Cardiac fibroblast (primary cell): ENCODE results near the gene ULK1.

ENCODE experiments used
- DNase-seq, 2 donors: peaks; one replicate each; pipeline versions ENCODE4 v3.0.0 to v3.0.0-alpha.2; 2010; ENCODE audit warnings: low read depth in 2 of 2
- H3K4me3 ChIP-seq, 2 donors: replicated peaks in 1 of 2; 1 replicate in 1 of 2; 2 replicates in 1 of 2; pipeline ENCODE4 v1.5.1; 2011; ENCODE audit warnings: low read depth in 2 of 2, low read length in 2 of 2, mild to moderate bottlenecking in 2 of 2, moderate library complexity in 1 of 2
- TF ChIP-seq, protein P1 (sequence below): IDR thresholded peaks from one replicate; pipeline ENCODE4 v1.5.1; 2011; ENCODE audit warnings: low read depth, mild to moderate bottlenecking, low read length, inconsistent platforms

The ULK1 gene

DNA sequence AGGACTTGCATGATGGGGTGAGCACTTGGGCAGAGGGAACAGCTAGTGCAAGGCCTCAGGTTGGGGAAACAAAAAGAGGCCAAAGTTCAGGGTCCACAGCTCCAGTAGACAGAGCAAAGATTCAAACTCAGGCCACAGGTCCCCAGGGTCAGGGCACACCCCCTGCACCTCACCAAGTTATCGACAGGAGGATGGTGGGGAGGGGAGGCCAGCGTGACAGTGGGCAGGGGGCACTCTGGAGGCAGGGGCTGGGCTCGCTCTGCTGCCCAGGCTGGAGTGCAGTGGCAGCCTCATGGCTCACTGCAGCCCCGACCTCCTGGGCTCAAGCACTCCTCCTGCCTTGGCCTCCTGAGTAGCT, 32.4 kb upstream of the ULK1 start:
- H3K4me3 ChIP-seq: no peak overlapping the region
- TF ChIP-seq, protein P1, sequence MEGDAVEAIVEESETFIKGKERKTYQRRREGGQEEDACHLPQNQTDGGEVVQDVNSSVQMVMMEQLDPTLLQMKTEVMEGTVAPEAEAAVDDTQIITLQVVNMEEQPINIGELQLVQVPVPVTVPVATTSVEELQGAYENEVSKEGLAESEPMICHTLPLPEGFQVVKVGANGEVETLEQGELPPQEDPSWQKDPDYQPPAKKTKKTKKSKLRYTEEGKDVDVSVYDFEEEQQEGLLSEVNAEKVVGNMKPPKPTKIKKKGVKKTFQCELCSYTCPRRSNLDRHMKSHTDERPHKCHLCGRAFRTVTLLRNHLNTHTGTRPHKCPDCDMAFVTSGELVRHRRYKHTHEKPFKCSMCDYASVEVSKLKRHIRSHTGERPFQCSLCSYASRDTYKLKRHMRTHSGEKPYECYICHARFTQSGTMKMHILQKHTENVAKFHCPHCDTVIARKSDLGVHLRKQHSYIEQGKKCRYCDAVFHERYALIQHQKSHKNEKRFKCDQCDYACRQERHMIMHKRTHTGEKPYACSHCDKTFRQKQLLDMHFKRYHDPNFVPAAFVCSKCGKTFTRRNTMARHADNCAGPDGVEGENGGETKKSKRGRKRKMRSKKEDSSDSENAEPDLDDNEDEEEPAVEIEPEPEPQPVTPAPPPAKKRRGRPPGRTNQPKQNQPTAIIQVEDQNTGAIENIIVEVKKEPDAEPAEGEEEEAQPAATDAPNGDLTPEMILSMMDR: no peak
- DNase-seq: no peak

DNA sequence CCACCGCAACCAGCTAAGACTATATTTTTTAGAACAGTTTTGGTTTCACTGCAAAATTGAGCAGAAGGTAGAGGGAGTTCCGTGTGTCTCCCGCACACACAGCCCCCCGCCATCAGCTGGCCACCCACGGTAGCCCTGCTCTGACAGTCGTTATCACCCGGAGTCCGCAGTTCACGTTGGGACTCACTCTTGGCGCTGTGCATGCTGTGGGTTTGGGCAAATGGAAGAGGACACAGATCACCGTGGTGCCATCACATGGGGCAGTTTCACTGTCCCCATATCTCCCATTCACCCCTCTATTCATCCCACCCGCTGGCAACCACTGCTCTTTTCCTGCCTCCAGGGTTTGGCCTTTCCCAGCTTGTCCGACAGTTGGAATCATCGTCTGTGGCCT, 31.8 kb upstream of the ULK1 start:
- no peak overlapping the region for H3K4me3 ChIP-seq
- TF ChIP-seq, protein P1: no peak
- no peak for DNase-seq

DNA sequence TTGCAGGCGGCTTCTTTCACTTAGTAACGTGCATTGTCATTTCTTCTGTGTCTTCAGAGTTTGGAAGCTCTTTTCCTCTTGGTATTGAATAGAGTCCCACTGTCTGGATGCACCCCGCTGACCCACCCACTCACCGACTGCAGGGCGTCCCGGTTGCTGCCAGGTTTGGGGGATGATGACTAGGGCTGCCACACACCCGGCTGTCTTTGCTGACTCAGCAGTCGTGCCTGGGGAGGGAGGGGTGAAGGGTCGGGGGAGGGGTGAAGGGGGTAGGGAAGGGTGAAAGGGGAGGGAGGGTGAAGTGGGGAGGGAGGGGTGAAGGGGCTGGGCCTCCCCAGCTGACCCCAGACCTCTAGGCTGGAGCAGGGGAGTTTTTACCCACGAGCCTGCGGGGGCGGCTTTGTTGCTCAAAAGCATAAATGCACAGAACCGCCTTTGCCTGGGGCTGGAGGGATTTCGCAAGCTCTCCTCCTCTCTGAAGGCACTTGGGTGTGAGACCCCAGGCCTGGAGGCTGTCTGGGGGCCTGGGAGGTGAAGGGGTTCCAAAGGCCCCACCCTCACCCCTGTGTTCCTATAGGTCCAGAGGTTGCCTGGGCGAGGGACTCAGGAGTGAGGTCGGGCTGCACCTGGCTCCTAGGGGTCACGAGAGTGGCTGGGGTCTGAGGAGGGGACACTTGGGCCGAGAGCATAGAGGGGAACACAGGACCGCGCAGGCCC, 31.3 kb upstream of the ULK1 start:
- H3K4me3 ChIP-seq: no peak overlapping the region
- TF ChIP-seq, protein P1: no peak
- DNase-seq: peak in 1 of 2 donors; percentile 22

DNA sequence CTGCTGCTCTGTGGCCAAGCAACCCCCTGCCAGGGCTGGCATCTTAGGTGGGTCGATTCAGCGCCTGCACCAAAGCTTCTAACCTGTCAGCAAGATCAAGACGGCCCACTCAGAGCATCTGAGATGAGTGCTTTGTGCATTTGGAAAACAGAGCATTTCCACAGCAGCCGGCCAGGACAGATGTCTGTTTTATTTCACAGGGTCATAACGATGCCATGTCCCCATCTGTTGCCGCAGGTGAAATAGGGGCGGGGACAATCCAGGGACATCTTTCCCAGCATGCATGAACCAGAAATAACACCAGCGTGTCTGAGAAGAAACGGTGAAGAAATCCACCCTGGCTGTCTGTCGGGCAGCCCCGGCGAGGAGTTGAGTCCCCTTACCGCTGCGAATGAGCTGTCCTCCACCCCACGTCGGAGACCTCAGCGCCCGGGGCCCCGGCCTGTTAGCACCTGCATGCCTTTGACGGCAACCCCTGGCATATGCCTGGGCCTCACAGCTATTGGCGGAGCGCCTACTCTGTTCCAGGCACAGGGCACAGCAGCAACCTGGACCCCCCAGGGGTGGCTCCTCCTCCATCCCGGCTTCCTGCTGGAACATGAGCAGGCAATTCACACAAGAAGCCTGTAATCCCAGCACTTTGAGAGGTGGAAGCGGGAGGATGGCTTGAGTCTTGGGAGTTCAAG, 30.6 kb upstream of the ULK1 start:
- TF ChIP-seq, protein P1: no peak
- DNase-seq: no peak
- H3K4me3 ChIP-seq: no peak overlapping the region

DNA sequence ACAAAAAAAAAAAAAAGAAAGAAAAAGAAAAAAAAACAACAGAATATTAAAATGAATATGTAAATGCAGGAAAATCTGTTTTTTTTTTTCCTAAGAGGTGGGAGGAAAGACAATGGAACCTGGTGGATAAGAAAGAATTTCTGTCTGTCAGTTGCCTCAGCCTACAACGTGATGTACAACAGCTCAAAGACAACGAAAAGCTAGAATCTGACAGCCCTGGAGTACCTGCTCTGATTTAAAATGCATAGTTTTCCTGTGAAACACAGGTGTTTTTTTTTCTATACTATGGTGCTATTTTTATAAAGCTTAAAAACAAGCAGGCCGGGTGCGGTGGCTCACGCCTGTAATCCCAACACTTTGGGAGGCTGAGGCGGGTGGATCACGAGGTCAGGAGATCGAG, 30.0 kb upstream of the ULK1 start:
- no peak overlapping the region for H3K4me3 ChIP-seq
- TF ChIP-seq, protein P1: no peak
- DNase-seq: no peak

DNA sequence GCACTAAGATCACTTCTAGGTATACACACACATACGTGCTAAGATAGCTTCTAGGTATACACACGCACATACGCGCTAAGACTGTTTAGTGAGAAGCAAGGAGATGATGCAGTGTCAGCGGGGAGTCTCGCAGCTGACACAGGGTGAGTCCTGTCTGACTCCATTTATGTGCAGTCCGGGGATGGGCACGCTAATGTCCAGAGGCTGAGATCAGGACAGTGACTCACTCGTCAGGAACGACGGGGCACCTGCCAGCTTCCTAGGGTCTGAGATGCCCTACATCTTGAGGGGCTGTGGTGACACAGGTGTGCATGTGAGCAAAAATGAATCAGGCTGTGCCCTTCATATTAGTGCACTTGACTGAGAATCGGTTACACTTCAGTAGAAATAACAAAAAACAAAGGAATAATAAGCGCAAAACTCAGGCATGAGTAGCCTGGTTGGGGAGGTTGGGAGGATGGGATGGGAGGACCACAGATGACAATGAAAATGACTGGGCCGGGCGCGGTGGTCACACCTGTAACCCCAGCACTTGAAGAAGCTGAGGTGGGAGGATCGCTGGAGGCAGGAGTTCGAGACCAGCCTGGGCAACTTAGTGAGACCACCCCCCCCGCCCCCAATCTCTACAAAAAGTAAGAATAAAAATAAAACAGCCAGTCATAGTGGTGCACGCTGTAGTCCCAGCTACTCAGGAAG, 29.1 kb upstream of the ULK1 start:
- H3K4me3 ChIP-seq: no peak overlapping the region
- DNase-seq: peak in 1 of 2 donors; percentile 62
- TF ChIP-seq, protein P1: no peak
